ENCODE results near the gene NANS. TPM values are rescaled to one million over a fixed set of nuclear protein-coding genes. Genes with fewer than 3 reads are reported as not detected.

The NANS gene
- polyA plus RNA-seq, 1 donor from 2014 or later, result 16.9 TPM

DNA sequence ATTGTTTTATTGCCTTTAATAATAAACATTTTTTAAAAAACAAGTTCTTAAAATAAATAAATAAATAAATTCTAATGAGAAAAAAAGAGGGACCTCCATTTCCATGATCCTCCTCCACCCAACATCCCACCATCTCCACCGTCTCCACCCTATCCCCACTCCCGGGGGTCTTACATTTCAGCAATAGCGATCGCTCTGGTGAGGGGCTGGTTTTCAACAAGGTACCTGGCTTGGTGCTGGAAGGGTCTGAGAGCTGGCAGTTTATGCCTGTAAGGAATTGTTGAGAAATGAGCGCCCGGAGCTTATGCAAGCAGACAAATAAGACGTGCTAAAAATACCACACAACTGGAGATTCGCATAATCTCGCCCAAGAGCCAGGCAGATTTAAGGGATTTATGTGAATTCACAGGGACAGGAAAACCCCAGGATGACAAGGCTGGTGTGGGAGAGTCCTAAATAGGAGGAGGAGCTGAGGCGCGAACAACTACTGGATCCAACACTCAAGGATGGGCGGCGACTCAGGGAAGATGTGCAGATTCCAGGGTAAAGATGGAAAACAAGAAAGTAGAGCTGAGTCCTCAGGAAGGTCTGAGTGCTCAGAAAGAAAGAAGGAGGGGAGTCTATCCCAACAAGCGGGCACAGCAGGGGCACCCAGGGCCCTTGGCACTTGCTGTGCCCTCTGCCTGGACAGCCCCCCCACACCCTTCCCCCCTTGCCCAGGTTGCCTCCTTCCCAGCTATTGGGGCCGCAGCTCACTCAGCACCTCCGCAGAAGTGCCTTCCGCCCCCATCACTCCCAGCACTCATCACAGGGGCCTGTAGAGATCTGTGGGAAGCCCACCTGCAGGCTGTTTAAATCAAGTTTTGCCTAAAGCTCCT is 35.4 kb downstream of the NANS start:
- H3K79me2 ChIP-seq (replicated peaks; ENCODE audit: insufficient read depth, low read length), result no peaks in the 10 kb centered on the region
- no peaks in the 10 kb centered on the region for H3F3A ChIP-seq (ENCODE audit: insufficient read depth, low read length, poor library complexity, severe bottlenecking)
- no peaks in the 10 kb centered on the region for H3K27me3 ChIP-seq (ENCODE audit: insufficient read depth, low read depth, low read length)
- H3K9ac ChIP-seq (ENCODE audit: low read length), result no peak overlapping the region
- H2AFZ ChIP-seq (ENCODE audit: low read depth, low read length), result no peak overlapping the region
- no peaks in the 10 kb centered on the region for H4K20me1 ChIP-seq (ENCODE audit: insufficient read depth)
- no peak overlapping the region for H3K27ac ChIP-seq (ENCODE audit: low read length)
- H3K4me2 ChIP-seq (ENCODE audit: low read length), result no peak overlapping the region
- H3K9me2 ChIP-seq (ENCODE audit: insufficient read depth, low read length), result no peaks in the 10 kb centered on the region
- no peaks in the 10 kb centered on the region for H3K36me3 ChIP-seq (ENCODE audit: insufficient read depth, low read length)
- no peak overlapping the region for H3K4me3 ChIP-seq (ENCODE audit: low read length)
- no peaks in the 10 kb centered on the region for H3K9me3 ChIP-seq (ENCODE audit: low read length)
- TF ChIP-seq MXI1 (conservative IDR thresholded peaks at IDR 0.05; ENCODE audit: poor library complexity, severe bottlenecking) (no peak), EP300 (conservative IDR thresholded peaks at IDR 0.05; ENCODE audit: poor library complexity, severe bottlenecking) (no peak), EZH2 (IDR thresholded peaks at IDR 0.05; ENCODE audit: borderline replicate concordance, insufficient read depth, low read length, poor library complexity, severe bottlenecking) (no peak), RAD21 (conservative IDR thresholded peaks at IDR 0.05) (no peak), POLR2AphosphoS5 (IDR thresholded peaks at IDR 0.05) (no peak), TAF1 (IDR thresholded peaks at IDR 0.05; ENCODE audit: low read depth) (no peak), SMC3 (conservative IDR thresholded peaks at IDR 0.05; ENCODE audit: poor library complexity) (no peak)
- TF ChIP-seq, protein P1, sequence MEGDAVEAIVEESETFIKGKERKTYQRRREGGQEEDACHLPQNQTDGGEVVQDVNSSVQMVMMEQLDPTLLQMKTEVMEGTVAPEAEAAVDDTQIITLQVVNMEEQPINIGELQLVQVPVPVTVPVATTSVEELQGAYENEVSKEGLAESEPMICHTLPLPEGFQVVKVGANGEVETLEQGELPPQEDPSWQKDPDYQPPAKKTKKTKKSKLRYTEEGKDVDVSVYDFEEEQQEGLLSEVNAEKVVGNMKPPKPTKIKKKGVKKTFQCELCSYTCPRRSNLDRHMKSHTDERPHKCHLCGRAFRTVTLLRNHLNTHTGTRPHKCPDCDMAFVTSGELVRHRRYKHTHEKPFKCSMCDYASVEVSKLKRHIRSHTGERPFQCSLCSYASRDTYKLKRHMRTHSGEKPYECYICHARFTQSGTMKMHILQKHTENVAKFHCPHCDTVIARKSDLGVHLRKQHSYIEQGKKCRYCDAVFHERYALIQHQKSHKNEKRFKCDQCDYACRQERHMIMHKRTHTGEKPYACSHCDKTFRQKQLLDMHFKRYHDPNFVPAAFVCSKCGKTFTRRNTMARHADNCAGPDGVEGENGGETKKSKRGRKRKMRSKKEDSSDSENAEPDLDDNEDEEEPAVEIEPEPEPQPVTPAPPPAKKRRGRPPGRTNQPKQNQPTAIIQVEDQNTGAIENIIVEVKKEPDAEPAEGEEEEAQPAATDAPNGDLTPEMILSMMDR (IDR thresholded peaks at IDR 0.05; ENCODE audit: poor library complexity, severe bottlenecking), result no peak
- TF ChIP-seq, protein P2, sequence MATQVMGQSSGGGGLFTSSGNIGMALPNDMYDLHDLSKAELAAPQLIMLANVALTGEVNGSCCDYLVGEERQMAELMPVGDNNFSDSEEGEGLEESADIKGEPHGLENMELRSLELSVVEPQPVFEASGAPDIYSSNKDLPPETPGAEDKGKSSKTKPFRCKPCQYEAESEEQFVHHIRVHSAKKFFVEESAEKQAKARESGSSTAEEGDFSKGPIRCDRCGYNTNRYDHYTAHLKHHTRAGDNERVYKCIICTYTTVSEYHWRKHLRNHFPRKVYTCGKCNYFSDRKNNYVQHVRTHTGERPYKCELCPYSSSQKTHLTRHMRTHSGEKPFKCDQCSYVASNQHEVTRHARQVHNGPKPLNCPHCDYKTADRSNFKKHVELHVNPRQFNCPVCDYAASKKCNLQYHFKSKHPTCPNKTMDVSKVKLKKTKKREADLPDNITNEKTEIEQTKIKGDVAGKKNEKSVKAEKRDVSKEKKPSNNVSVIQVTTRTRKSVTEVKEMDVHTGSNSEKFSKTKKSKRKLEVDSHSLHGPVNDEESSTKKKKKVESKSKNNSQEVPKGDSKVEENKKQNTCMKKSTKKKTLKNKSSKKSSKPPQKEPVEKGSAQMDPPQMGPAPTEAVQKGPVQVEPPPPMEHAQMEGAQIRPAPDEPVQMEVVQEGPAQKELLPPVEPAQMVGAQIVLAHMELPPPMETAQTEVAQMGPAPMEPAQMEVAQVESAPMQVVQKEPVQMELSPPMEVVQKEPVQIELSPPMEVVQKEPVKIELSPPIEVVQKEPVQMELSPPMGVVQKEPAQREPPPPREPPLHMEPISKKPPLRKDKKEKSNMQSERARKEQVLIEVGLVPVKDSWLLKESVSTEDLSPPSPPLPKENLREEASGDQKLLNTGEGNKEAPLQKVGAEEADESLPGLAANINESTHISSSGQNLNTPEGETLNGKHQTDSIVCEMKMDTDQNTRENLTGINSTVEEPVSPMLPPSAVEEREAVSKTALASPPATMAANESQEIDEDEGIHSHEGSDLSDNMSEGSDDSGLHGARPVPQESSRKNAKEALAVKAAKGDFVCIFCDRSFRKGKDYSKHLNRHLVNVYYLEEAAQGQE (IDR thresholded peaks at IDR 0.05; ENCODE audit: borderline replicate concordance), result no peak

DNA sequence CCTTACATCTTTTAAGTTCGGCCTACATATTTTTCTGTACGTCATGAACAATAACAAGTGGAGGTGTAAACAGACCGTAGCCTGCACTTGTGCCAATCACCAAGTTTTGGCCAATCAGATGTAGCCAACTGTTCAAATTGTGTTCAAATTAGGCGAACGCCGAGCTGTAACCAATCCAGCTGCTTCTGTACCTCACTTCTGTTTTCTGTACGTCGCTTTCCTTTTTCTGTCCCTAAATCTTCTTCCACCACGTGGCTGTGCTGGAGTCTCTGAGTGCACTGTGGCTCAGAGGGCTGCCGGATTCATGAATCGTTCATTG is 36.0 kb downstream of the NANS start:
- no peaks in the 10 kb centered on the region for H3K9me3 ChIP-seq (ENCODE audit: low read length)
- H3K27me3 ChIP-seq (ENCODE audit: insufficient read depth, low read depth, low read length), result no peaks in the 10 kb centered on the region
- no peaks in the 10 kb centered on the region for H3K79me2 ChIP-seq (replicated peaks; ENCODE audit: insufficient read depth, low read length)
- no peaks in the 10 kb centered on the region for H3K36me3 ChIP-seq (ENCODE audit: insufficient read depth, low read length)
- no peaks in the 10 kb centered on the region for H3K9me2 ChIP-seq (ENCODE audit: insufficient read depth, low read length)
- no peaks in the 10 kb centered on the region for H4K20me1 ChIP-seq (ENCODE audit: insufficient read depth)
- H3K4me3 ChIP-seq (ENCODE audit: low read length), result no peak overlapping the region
- TF ChIP-seq EP300 (conservative IDR thresholded peaks at IDR 0.05; ENCODE audit: poor library complexity, severe bottlenecking), result no peak
- TF ChIP-seq, protein P2 (IDR thresholded peaks at IDR 0.05; ENCODE audit: borderline replicate concordance), result no peak
- no peak for TF ChIP-seq MXI1 (conservative IDR thresholded peaks at IDR 0.05; ENCODE audit: poor library complexity, severe bottlenecking)
- TF ChIP-seq, protein P1 (IDR thresholded peaks at IDR 0.05; ENCODE audit: poor library complexity, severe bottlenecking), result no peak
- H3K9ac ChIP-seq (ENCODE audit: low read length), result no peak overlapping the region
- H3F3A ChIP-seq (ENCODE audit: insufficient read depth, low read length, poor library complexity, severe bottlenecking), result no peaks in the 10 kb centered on the region
- H3K4me2 ChIP-seq (ENCODE audit: low read length), result no peak overlapping the region
- H2AFZ ChIP-seq (ENCODE audit: low read depth, low read length), result no peak overlapping the region
- H3K27ac ChIP-seq (ENCODE audit: low read length), result no peak overlapping the region
